Measurements from ENCODE around the gene HTR4. TPM values are rescaled to one million over a fixed set of nuclear protein-coding genes. Genes with fewer than 3 reads are reported as not detected.

The HTR4 gene
- total RNA-seq, 1 donor from 2014 or later, result not detected

- Mint-ChIP-seq H3K36me3 (ENCODE audit: insufficient read depth) (no peaks in the 10 kb centered on the region), H3K27me3 (peaks cover 16% of the 10 kb centered on the region), H3K27ac (no peak overlapping the region), H3K4me3 (ENCODE audit: low read depth) (no peak overlapping the region), H3K4me1 (ENCODE audit: low read depth) (peaks cover 9% of the 10 kb centered on the region), H3K9me3 (ENCODE audit: low read depth) (no peaks in the 10 kb centered on the region)
- no peak for DNase-seq (ENCODE audit: low spot score, unreplicated experiment)
- TF ChIP-seq, protein P1, sequence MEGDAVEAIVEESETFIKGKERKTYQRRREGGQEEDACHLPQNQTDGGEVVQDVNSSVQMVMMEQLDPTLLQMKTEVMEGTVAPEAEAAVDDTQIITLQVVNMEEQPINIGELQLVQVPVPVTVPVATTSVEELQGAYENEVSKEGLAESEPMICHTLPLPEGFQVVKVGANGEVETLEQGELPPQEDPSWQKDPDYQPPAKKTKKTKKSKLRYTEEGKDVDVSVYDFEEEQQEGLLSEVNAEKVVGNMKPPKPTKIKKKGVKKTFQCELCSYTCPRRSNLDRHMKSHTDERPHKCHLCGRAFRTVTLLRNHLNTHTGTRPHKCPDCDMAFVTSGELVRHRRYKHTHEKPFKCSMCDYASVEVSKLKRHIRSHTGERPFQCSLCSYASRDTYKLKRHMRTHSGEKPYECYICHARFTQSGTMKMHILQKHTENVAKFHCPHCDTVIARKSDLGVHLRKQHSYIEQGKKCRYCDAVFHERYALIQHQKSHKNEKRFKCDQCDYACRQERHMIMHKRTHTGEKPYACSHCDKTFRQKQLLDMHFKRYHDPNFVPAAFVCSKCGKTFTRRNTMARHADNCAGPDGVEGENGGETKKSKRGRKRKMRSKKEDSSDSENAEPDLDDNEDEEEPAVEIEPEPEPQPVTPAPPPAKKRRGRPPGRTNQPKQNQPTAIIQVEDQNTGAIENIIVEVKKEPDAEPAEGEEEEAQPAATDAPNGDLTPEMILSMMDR (IDR thresholded peaks at IDR 0.05; ENCODE audit: unreplicated experiment), result no peak
These were observed 162.0 kb downstream of the HTR4 start for GRCh38 chr5:148492351-148492750.

DNA sequence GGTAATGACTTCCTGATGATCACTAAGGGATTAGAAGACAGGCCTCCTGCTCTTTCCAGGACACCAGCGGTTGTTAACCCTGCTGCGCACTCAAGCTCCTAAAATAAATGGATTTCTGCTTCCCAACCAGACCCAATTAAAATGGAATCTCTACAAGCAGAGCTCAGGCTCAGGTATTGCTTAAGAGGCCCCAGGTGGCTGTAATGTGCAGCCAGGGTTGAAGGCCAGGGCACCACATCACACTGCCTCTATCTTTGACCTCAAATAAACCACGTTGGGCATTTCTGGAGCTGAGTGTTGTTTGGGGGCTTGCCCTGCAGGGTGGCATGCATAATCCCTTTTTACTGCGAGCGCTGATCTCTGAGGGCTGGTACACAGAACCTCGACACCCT is 162.5 kb downstream of the HTR4 start:
- Mint-ChIP-seq H3K27ac (no peak overlapping the region), H3K4me3 (ENCODE audit: low read depth) (no peak overlapping the region), H3K4me1 (ENCODE audit: low read depth) (peaks cover 9% of the 10 kb centered on the region), H3K9me3 (ENCODE audit: low read depth) (no peaks in the 10 kb centered on the region), H3K27me3 (peaks cover 22% of the 10 kb centered on the region), H3K36me3 (ENCODE audit: insufficient read depth) (no peaks in the 10 kb centered on the region)
- DNase-seq (ENCODE audit: low spot score, unreplicated experiment), result no peak
- TF ChIP-seq, protein P1 (IDR thresholded peaks at IDR 0.05; ENCODE audit: unreplicated experiment), result no peak

GRCh38 chr5:148491015-148491792 is 163.1 kb downstream of the HTR4 start:
- Mint-ChIP-seq H3K4me3 (ENCODE audit: low read depth) (no peak overlapping the region), H3K4me1 (ENCODE audit: low read depth) (peaks cover 9% of the 10 kb centered on the region), H3K27ac (no peak overlapping the region), H3K9me3 (ENCODE audit: low read depth) (no peaks in the 10 kb centered on the region), H3K27me3 (peaks cover 28% of the 10 kb centered on the region), H3K36me3 (ENCODE audit: insufficient read depth) (no peaks in the 10 kb centered on the region)
- no peak for DNase-seq (ENCODE audit: low spot score, unreplicated experiment)
- TF ChIP-seq, protein P1 (IDR thresholded peaks at IDR 0.05; ENCODE audit: unreplicated experiment), result no peak

DNA sequence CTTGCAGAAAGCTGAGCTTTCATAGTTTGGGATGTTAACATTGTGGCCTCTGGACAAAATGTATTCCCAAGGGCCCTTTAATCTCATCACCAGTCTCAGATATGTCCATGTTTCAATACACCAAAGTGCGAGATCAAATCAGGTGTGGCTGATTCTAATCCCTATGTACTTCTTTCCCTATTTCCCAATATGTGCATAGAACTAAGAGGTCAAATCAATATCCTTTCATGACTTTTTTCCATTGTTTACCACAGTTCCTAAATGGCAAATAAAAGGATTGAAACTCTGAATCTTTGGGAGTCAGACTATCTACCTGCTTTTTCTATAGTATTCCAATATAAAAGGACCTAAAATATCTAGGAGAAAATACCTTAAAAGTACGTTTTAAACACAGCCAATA is 165.6 kb downstream of the HTR4 start:
- H3K27me3 Mint-ChIP-seq, result peaks cover 44% of the 10 kb centered on the region
- no peak overlapping the region for H3K4me3 Mint-ChIP-seq (ENCODE audit: low read depth)
- H3K36me3 Mint-ChIP-seq (ENCODE audit: insufficient read depth), result no peaks in the 10 kb centered on the region
- no peak for DNase-seq (ENCODE audit: low spot score, unreplicated experiment)
- TF ChIP-seq, protein P1 (IDR thresholded peaks at IDR 0.05; ENCODE audit: unreplicated experiment), result no peak
- no peaks in the 10 kb centered on the region for H3K9me3 Mint-ChIP-seq (ENCODE audit: low read depth)
- no peak overlapping the region for H3K27ac Mint-ChIP-seq
- H3K4me1 Mint-ChIP-seq (ENCODE audit: low read depth), result peaks cover 7% of the 10 kb centered on the region

DNA sequence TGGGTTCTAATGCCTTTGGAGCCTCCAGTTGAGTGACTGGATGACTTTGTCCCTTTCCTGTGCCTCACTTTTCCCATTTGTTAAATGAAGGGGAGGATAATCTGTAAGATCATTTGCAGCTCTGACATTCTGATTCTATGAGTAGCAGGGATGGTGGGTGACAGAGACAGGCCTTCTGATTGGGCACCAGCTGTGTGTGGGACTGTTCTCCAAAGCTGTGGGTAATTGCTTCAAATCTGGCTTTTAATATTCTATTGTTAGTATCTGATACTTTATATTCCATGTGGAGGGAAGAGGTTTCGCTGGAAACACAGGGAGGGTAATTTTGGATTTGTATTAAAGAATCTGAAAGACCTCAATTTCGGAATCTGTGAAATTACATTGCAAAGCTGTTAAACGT is 167.9 kb downstream of the HTR4 start:
- H3K4me3 Mint-ChIP-seq (ENCODE audit: low read depth), result no peak overlapping the region
- TF ChIP-seq, protein P1 (IDR thresholded peaks at IDR 0.05; ENCODE audit: unreplicated experiment), result no peak
- no peak for DNase-seq (ENCODE audit: low spot score, unreplicated experiment)
- H3K27ac Mint-ChIP-seq, result no peak overlapping the region
- H3K4me1 Mint-ChIP-seq (ENCODE audit: low read depth), result peaks cover 3% of the 10 kb centered on the region
- no peaks in the 10 kb centered on the region for H3K36me3 Mint-ChIP-seq (ENCODE audit: insufficient read depth)
- no peaks in the 10 kb centered on the region for H3K9me3 Mint-ChIP-seq (ENCODE audit: low read depth)
- peaks cover 62% of the 10 kb centered on the region for H3K27me3 Mint-ChIP-seq
